Activated T-cell treated with anti-CD3 and anti-CD28 coated beads for 48 hours (primary cell): ENCODE measurements around the gene SHISAL1.

ENCODE experiments used
- DNase-seq: peaks from one replicate; pipeline ENCODE4 v3.0.0-alpha.2; 2020; ENCODE audit warnings: low read depth

SHISAL1 gene

GRCh38 chr22:44207173-44207980 is 105.4 kb downstream of the SHISAL1 start:
- no peak for DNase-seq

GRCh38 chr22:44206696-44207095 is 106.1 kb downstream of the SHISAL1 start:
- no peak for DNase-seq

- DNase-seq = no peak
Observed at GRCh38 chr22:44206330-44206645, 106.5 kb downstream of the SHISAL1 start.

GRCh38 chr22:44205516-44206329 is 107.0 kb downstream of the SHISAL1 start:
- DNase-seq = no peak

- no peak for DNase-seq
Observed at GRCh38 chr22:44204739-44205515, 107.8 kb downstream of the SHISAL1 start.

GRCh38 chr22:44203203-44203602 is 109.5 kb downstream of the SHISAL1 start:
- no peak for DNase-seq

GRCh38 chr22:44202261-44202789 is 110.4 kb downstream of the SHISAL1 start:
- no peak for DNase-seq

DNA sequence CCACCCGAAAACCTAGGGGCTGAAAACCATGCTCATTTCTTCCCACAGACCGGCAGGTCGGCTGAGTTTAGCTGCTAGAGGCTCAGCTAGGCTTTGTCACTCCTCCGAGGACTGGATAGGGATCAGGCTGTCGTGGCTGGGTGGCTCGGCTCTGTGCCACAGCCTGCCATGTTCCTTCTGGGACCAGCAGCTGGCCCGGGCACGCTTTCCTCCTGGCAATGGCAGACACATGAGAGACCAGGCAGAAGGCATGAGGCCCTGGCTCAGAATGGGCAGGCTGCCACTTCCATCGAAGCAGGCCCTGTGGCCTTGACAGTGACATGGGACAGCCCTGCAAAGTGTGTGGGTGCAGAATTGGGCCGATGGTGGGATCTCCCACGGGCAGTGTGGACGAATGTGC is 111.1 kb downstream of the SHISAL1 start:
- no peak for DNase-seq

- no peak for DNase-seq
Observed at GRCh38 chr22:44200855-44201550, 111.7 kb downstream of the SHISAL1 start.

- no peak for DNase-seq
Observed at GRCh38 chr22:44200451-44200850, 112.3 kb downstream of the SHISAL1 start.

GRCh38 chr22:44199866-44200265 is 112.9 kb downstream of the SHISAL1 start:
- no peak for DNase-seq

GRCh38 chr22:44199164-44199563 is 113.6 kb downstream of the SHISAL1 start:
- DNase-seq = no peak

DNA sequence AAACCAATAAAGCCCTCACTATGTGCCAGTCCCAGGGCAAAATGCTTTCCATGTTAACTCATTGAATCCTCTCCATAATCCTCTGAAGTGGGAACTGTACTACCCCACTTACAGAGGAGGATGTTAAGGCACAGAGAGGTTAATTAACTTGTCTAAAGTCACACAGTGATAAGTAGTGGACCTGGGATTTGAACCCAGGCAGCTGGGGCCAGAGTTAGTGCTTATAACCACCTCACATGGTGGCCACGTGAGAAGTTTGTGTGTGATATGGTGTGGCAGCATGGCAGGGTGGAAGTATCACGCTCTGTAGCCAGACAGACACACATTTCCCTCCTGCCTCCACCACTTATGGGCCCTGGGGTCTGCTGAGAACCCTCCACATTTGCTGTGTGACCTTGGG is 115.5 kb downstream of the SHISAL1 start:
- no peak for DNase-seq

GRCh38 chr22:44196731-44197131 is 116.0 kb downstream of the SHISAL1 start:
- DNase-seq = no peak

GRCh38 chr22:44196241-44196640 is 116.5 kb downstream of the SHISAL1 start:
- DNase-seq = no peak

GRCh38 chr22:44195189-44195871 is 117.4 kb downstream of the SHISAL1 start:
- DNase-seq = no peak

DNA sequence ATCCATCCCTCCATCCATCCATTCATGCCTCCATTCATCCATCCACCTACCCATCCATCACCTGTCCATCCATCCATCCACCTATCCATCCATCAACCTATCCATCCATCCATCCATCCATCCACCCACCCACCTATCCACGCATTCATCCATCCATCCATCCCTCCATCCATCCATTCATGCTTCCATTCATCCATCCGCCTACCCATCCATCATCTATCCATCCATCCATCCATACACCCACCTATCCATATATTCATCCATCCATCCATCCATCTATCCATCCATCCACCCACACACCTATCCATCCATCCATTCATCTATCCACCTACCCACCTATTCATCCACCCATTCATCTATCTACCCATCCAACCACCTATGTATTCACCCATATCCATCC is 118.2 kb downstream of the SHISAL1 start:
- DNase-seq = no peak
